ENCODE results near the gene FUT9.
A peak's percentile ranks its signal among the peaks of the same experiment; 100 is the strongest.

Gene FUT9

GRCh38 chr6:96235927-96236326 is 220.2 kb downstream of the FUT9 start:
- Histone ChIP-seq H3K9ac (ENCODE audit: low read length) (no peak overlapping the region), H2AFZ (ENCODE audit: low read depth, low read length) (no peak overlapping the region), H3K27me3 (ENCODE audit: low read depth, low read length) (no peaks in the 10 kb centered on the region), H3K36me3 (replicated peaks; ENCODE audit: low read depth, low read length) (no peaks in the 10 kb centered on the region), H3K4me3 (ENCODE audit: low read length) (no peak overlapping the region), H3K4me1 (ENCODE audit: low read length) (no peaks in the 10 kb centered on the region), H3K79me2 (ENCODE audit: low read length) (no peaks in the 10 kb centered on the region), H3K27ac (ENCODE audit: low read length) (no peak overlapping the region), H4K20me1 (ENCODE audit: insufficient read depth, low read length) (no peaks in the 10 kb centered on the region), H3K4me2 (ENCODE audit: low read length) (no peak overlapping the region), H3K9me3 (ENCODE audit: insufficient read depth, low read length) (no peaks in the 10 kb centered on the region)
- TF ChIP-seq CTCF (IDR thresholded peaks at IDR 0.05; ENCODE audit: low read depth, low read length), result no peak
- TF ChIP-seq EZH2phosphoT487 (IDR thresholded peaks at IDR 0.05; ENCODE audit: low read depth), result no peak

DNA sequence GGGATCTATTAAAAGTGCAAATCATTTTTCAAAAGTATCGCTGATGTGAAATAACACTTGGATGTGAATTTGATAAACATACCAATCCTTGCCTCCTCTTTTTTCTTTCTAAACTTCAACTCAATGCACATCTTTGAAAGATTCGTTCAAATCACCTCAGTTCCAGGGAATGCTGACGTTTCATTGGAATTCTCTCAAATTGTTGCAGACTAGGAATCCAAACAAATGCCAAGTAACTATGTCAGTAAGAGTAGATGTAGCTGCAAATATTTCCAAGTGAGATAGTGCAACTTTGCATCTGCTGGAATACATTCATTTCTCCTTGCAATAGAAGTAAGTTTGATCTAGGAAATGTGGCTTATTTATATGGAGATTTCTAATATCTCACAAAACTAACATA is 220.7 kb downstream of the FUT9 start:
- H2AFZ ChIP-seq (ENCODE audit: low read depth, low read length), result no peak overlapping the region
- H3K4me1 ChIP-seq (ENCODE audit: low read length), result no peaks in the 10 kb centered on the region
- no peaks in the 10 kb centered on the region for H3K79me2 ChIP-seq (ENCODE audit: low read length)
- H3K27me3 ChIP-seq (ENCODE audit: low read depth, low read length), result no peaks in the 10 kb centered on the region
- H3K4me2 ChIP-seq (ENCODE audit: low read length), result no peak overlapping the region
- H4K20me1 ChIP-seq (ENCODE audit: insufficient read depth, low read length), result no peaks in the 10 kb centered on the region
- no peaks in the 10 kb centered on the region for H3K36me3 ChIP-seq (replicated peaks; ENCODE audit: low read depth, low read length)
- TF ChIP-seq EZH2phosphoT487 (IDR thresholded peaks at IDR 0.05; ENCODE audit: low read depth) (no peak), CTCF (IDR thresholded peaks at IDR 0.05; ENCODE audit: low read depth, low read length) (no peak)
- no peak overlapping the region for H3K4me3 ChIP-seq (ENCODE audit: low read length)
- H3K9me3 ChIP-seq (ENCODE audit: insufficient read depth, low read length), result no peaks in the 10 kb centered on the region
- H3K27ac ChIP-seq (ENCODE audit: low read length), result no peak overlapping the region
- no peak overlapping the region for H3K9ac ChIP-seq (ENCODE audit: low read length)

- Histone ChIP-seq H3K9me3 (ENCODE audit: insufficient read depth, low read length) (no peaks in the 10 kb centered on the region), H4K20me1 (ENCODE audit: insufficient read depth, low read length) (no peaks in the 10 kb centered on the region), H3K4me3 (ENCODE audit: low read length) (no peak overlapping the region), H3K4me2 (ENCODE audit: low read length) (no peak overlapping the region), H3K79me2 (ENCODE audit: low read length) (no peaks in the 10 kb centered on the region), H3K4me1 (ENCODE audit: low read length) (no peaks in the 10 kb centered on the region), H3K9ac (ENCODE audit: low read length) (no peak overlapping the region), H2AFZ (ENCODE audit: low read depth, low read length) (no peak overlapping the region), H3K27me3 (ENCODE audit: low read depth, low read length) (no peaks in the 10 kb centered on the region), H3K36me3 (replicated peaks; ENCODE audit: low read depth, low read length) (no peaks in the 10 kb centered on the region), H3K27ac (ENCODE audit: low read length) (no peak overlapping the region)
- TF ChIP-seq CTCF (IDR thresholded peaks at IDR 0.05; ENCODE audit: low read depth, low read length) (no peak), EZH2phosphoT487 (IDR thresholded peaks at IDR 0.05; ENCODE audit: low read depth) (no peak)
These were observed 222.0 kb downstream of the FUT9 start for GRCh38 chr6:96237638-96238347.

GRCh38 chr6:96246563-96246962 is 230.8 kb downstream of the FUT9 start:
- no peak overlapping the region for H3K4me3 ChIP-seq (ENCODE audit: low read length)
- TF ChIP-seq EZH2phosphoT487 (IDR thresholded peaks at IDR 0.05; ENCODE audit: low read depth) (no peak), CTCF (IDR thresholded peaks at IDR 0.05; ENCODE audit: low read depth, low read length) (no peak)
- H3K4me2 ChIP-seq (ENCODE audit: low read length), result peak overlapping the region; percentile 30; the same call in 1 of the 2 replicates

More at GRCh38 chr6:96246563-96246962, 230.8 kb downstream of the FUT9 start:
- Histone ChIP-seq H3K79me2 (ENCODE audit: low read length) (no peaks in the 10 kb centered on the region), H3K9ac (ENCODE audit: low read length) (no peak overlapping the region), H3K36me3 (replicated peaks; ENCODE audit: low read depth, low read length) (no peaks in the 10 kb centered on the region), H2AFZ (ENCODE audit: low read depth, low read length) (no peak overlapping the region), H4K20me1 (ENCODE audit: insufficient read depth, low read length) (no peaks in the 10 kb centered on the region), H3K27me3 (ENCODE audit: low read depth, low read length) (no peaks in the 10 kb centered on the region), H3K27ac (ENCODE audit: low read length) (no peak overlapping the region), H3K9me3 (ENCODE audit: insufficient read depth, low read length) (no peaks in the 10 kb centered on the region), H3K4me1 (ENCODE audit: low read length) (no peaks in the 10 kb centered on the region)
